ENCODE measurements around the gene CYSTM1. TPM values are rescaled to one million over a fixed set of nuclear protein-coding genes. Genes with fewer than 3 reads are reported as not detected.
A peak's percentile ranks its signal among the peaks of the same experiment; 100 is the strongest.

Gene CYSTM1
- total and polyA plus RNA-seq, 5 donors from 2014 or later: 7.1 to 26.4 (median 13.0) TPM

- Histone ChIP-seq H3K9me3 (ENCODE audit: control insufficient read depth in 2 of 2, low read length in 2 of 2) (no peaks in the 10 kb centered on the region), H3K27ac (ENCODE audit: insufficient read depth, low read length, poor library complexity, severe bottlenecking) (no peak overlapping the region), H3K4me1 (ENCODE audit: control insufficient read depth, insufficient read depth, low read length, poor library complexity, severe bottlenecking) (no peaks in the 10 kb centered on the region), H3K27me3 (ENCODE audit: control insufficient read depth, insufficient read depth, low read length) (no peaks in the 10 kb centered on the region), H3K36me3 (ENCODE audit: control insufficient read depth, insufficient read depth, low read length) (no peaks in the 10 kb centered on the region), H3K4me3 (ENCODE audit: low read depth, low read length) (no peak overlapping the region)
- H3K27me3 Mint-ChIP-seq: no peaks in the 10 kb centered on the region
- H3K4me1 Mint-ChIP-seq: no peaks in the 10 kb centered on the region
- DNase-seq (no peak), ATAC-seq (ENCODE audit: low read depth in 2 of 2) (no peak)
- H3K27ac Mint-ChIP-seq: no peak overlapping the region
- H3K9me3 Mint-ChIP-seq: peaks cover 0 to 3% (median 0%) of the 10 kb centered on the region in 7 donors
- H3K4me3 Mint-ChIP-seq: no peak overlapping the region
- peaks cover 6% of the 10 kb centered on the region for H3K36me3 Mint-ChIP-seq
Observed at GRCh38 chr5:140202078-140202477, 27.1 kb downstream of the CYSTM1 start.

GRCh38 chr5:140202610-140203009, 27.6 kb downstream of the CYSTM1 start:
- Mint-ChIP-seq H3K27ac (no peak overlapping the region), H3K4me1 (peaks cover 0 to under 1% (median under 1%) of the 10 kb centered on the region in 4 donors), H3K9me3 (peaks cover 0 to 3% (median 0%) of the 10 kb centered on the region in 7 donors), H3K27me3 (no peaks in the 10 kb centered on the region), H3K36me3 (peaks cover 4% of the 10 kb centered on the region), H3K4me3 (no peak overlapping the region)
- Histone ChIP-seq H3K27me3 (ENCODE audit: control insufficient read depth, insufficient read depth, low read length) (no peaks in the 10 kb centered on the region), H3K27ac (ENCODE audit: insufficient read depth, low read length, poor library complexity, severe bottlenecking) (no peak overlapping the region), H3K4me1 (ENCODE audit: control insufficient read depth, insufficient read depth, low read length, poor library complexity, severe bottlenecking) (no peaks in the 10 kb centered on the region), H3K9me3 (ENCODE audit: control insufficient read depth in 2 of 2, low read length in 2 of 2) (no peaks in the 10 kb centered on the region), H3K4me3 (ENCODE audit: low read depth, low read length) (no peak overlapping the region), H3K36me3 (ENCODE audit: control insufficient read depth, insufficient read depth, low read length) (no peaks in the 10 kb centered on the region)
- ATAC-seq (ENCODE audit: low read depth in 2 of 2) (no peak), DNase-seq (no peak)

- ATAC-seq (ENCODE audit: low read depth in 2 of 2) (no peak), DNase-seq (no peak)
- Histone ChIP-seq H3K36me3 (ENCODE audit: control insufficient read depth, insufficient read depth, low read length) (no peaks in the 10 kb centered on the region), H3K27me3 (ENCODE audit: control insufficient read depth, insufficient read depth, low read length) (no peaks in the 10 kb centered on the region), H3K4me3 (ENCODE audit: low read depth, low read length) (no peak overlapping the region), H3K9me3 (ENCODE audit: control insufficient read depth in 2 of 2, low read length in 2 of 2) (no peaks in the 10 kb centered on the region), H3K4me1 (ENCODE audit: control insufficient read depth, insufficient read depth, low read length, poor library complexity, severe bottlenecking) (no peaks in the 10 kb centered on the region), H3K27ac (ENCODE audit: insufficient read depth, low read length, poor library complexity, severe bottlenecking) (no peak overlapping the region)
- Mint-ChIP-seq H3K36me3 (peaks cover 3% of the 10 kb centered on the region), H3K4me3 (no peak overlapping the region), H3K9me3 (peaks cover 0 to 4% (median 0%) of the 10 kb centered on the region in 7 donors), H3K27ac (no peak overlapping the region), H3K27me3 (no peaks in the 10 kb centered on the region), H3K4me1 (peaks cover 0 to 6% (median under 1%) of the 10 kb centered on the region in 4 donors)
Observed at GRCh38 chr5:140205216-140205615, 30.2 kb downstream of the CYSTM1 start.

- Mint-ChIP-seq H3K27me3 (no peaks in the 10 kb centered on the region), H3K36me3 (peaks cover 3% of the 10 kb centered on the region), H3K4me3 (no peak overlapping the region), H3K27ac (no peak overlapping the region), H3K9me3 (peaks cover 0 to 4% (median 0%) of the 10 kb centered on the region in 7 donors), H3K4me1 (peaks cover 0 to 6% (median under 1%) of the 10 kb centered on the region in 4 donors)
- no peaks in the 10 kb centered on the region for H3K36me3 ChIP-seq (ENCODE audit: control insufficient read depth, insufficient read depth, low read length)
- H3K9me3 ChIP-seq (ENCODE audit: control insufficient read depth in 2 of 2, low read length in 2 of 2): no peaks in the 10 kb centered on the region
- no peaks in the 10 kb centered on the region for H3K27me3 ChIP-seq (ENCODE audit: control insufficient read depth, insufficient read depth, low read length)
- no peaks in the 10 kb centered on the region for H3K4me1 ChIP-seq (ENCODE audit: control insufficient read depth, insufficient read depth, low read length, poor library complexity, severe bottlenecking)
- H3K27ac ChIP-seq (ENCODE audit: insufficient read depth, low read length, poor library complexity, severe bottlenecking): no peak overlapping the region
- no peak for ATAC-seq (ENCODE audit: low read depth in 2 of 2)
- no peak for DNase-seq
- H3K4me3 ChIP-seq (ENCODE audit: low read depth, low read length): no peak overlapping the region
Observed at GRCh38 chr5:140205952-140206351, 31.0 kb downstream of the CYSTM1 start.

- no peak for ATAC-seq (ENCODE audit: low read depth in 2 of 2)
- Mint-ChIP-seq H3K27me3 (no peaks in the 10 kb centered on the region), H3K4me1 (peaks cover 0 to 6% (median under 1%) of the 10 kb centered on the region in 4 donors), H3K36me3 (peaks cover 3% of the 10 kb centered on the region), H3K27ac (no peak overlapping the region), H3K9me3 (peaks cover 0 to 3% (median 0%) of the 10 kb centered on the region in 7 donors), H3K4me3 (no peak overlapping the region)
- no peak overlapping the region for H3K27ac ChIP-seq (ENCODE audit: insufficient read depth, low read length, poor library complexity, severe bottlenecking)
- DNase-seq: no peak
- no peaks in the 10 kb centered on the region for H3K9me3 ChIP-seq (ENCODE audit: control insufficient read depth in 2 of 2, low read length in 2 of 2)
- no peaks in the 10 kb centered on the region for H3K4me1 ChIP-seq (ENCODE audit: control insufficient read depth, insufficient read depth, low read length, poor library complexity, severe bottlenecking)
- H3K27me3 ChIP-seq (ENCODE audit: control insufficient read depth, insufficient read depth, low read length): no peaks in the 10 kb centered on the region
- H3K4me3 ChIP-seq (ENCODE audit: low read depth, low read length): no peak overlapping the region
- H3K36me3 ChIP-seq (ENCODE audit: control insufficient read depth, insufficient read depth, low read length): no peaks in the 10 kb centered on the region
Observed at GRCh38 chr5:140207250-140207964, 32.4 kb downstream of the CYSTM1 start.

GRCh38 chr5:140208065-140208464, 33.1 kb downstream of the CYSTM1 start:
- Histone ChIP-seq H3K4me1 (ENCODE audit: control insufficient read depth, insufficient read depth, low read length, poor library complexity, severe bottlenecking) (no peaks in the 10 kb centered on the region), H3K9me3 (ENCODE audit: control insufficient read depth in 2 of 2, low read length in 2 of 2) (no peaks in the 10 kb centered on the region), H3K27me3 (ENCODE audit: control insufficient read depth, insufficient read depth, low read length) (no peaks in the 10 kb centered on the region), H3K4me3 (ENCODE audit: low read depth, low read length) (no peak overlapping the region), H3K27ac (ENCODE audit: insufficient read depth, low read length, poor library complexity, severe bottlenecking) (no peak overlapping the region), H3K36me3 (ENCODE audit: control insufficient read depth, insufficient read depth, low read length) (no peaks in the 10 kb centered on the region)
- no peaks in the 10 kb centered on the region for H3K27me3 Mint-ChIP-seq
- peaks cover 0 to 3% (median 0%) of the 10 kb centered on the region in 7 donors for H3K9me3 Mint-ChIP-seq
- no peak overlapping the region for H3K27ac Mint-ChIP-seq
- DNase-seq (no peak), ATAC-seq (ENCODE audit: low read depth in 2 of 2) (no peak)
- peaks cover 0 to 6% (median under 1%) of the 10 kb centered on the region in 4 donors for H3K4me1 Mint-ChIP-seq
- H3K36me3 Mint-ChIP-seq: peaks cover 3% of the 10 kb centered on the region
- no peak overlapping the region for H3K4me3 Mint-ChIP-seq

- no peaks in the 10 kb centered on the region for H3K27me3 ChIP-seq (ENCODE audit: control insufficient read depth, insufficient read depth, low read length)
- H3K27ac ChIP-seq (ENCODE audit: insufficient read depth, low read length, poor library complexity, severe bottlenecking): no peak overlapping the region
- Mint-ChIP-seq H3K27ac (no peak overlapping the region), H3K4me3 (no peak overlapping the region), H3K27me3 (no peaks in the 10 kb centered on the region), H3K9me3 (no peaks in the 10 kb centered on the region), H3K36me3 (no peaks in the 10 kb centered on the region), H3K4me1 (no peaks in the 10 kb centered on the region)
- no peaks in the 10 kb centered on the region for H3K9me3 ChIP-seq (ENCODE audit: control insufficient read depth in 2 of 2, low read length in 2 of 2)
- no peak for DNase-seq
- H3K4me3 ChIP-seq (ENCODE audit: low read depth, low read length): no peak overlapping the region
- no peaks in the 10 kb centered on the region for H3K4me1 ChIP-seq (ENCODE audit: control insufficient read depth, insufficient read depth, low read length, poor library complexity, severe bottlenecking)
- no peak for ATAC-seq (ENCODE audit: low read depth in 2 of 2)
- no peaks in the 10 kb centered on the region for H3K36me3 ChIP-seq (ENCODE audit: control insufficient read depth, insufficient read depth, low read length)
Observed at GRCh38 chr5:140213370-140213983, 38.5 kb downstream of the CYSTM1 start.

DNA sequence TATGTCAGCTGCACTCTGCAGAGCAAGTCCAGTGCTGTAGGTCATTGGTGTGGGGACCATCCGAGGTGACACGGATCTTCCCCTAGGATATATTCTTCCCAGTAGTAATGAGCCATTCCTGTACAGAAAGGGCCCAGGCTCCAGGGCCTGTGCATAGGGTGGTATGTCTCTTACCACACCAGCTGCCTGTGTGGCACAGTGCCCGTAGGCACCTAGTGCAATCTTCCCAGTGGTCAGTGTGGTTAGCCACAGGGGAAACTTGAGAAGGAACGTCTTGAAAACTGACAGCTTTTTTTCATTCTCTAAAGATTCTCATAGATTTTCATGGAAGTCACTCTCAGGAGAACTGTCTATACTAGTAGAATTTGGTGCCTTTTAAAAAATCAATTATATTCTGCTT, 39.8 kb downstream of the CYSTM1 start:
- H3K9me3 Mint-ChIP-seq: no peaks in the 10 kb centered on the region
- H3K4me1 Mint-ChIP-seq: no peaks in the 10 kb centered on the region
- H3K27ac ChIP-seq (ENCODE audit: insufficient read depth, low read length, poor library complexity, severe bottlenecking): no peak overlapping the region
- H3K27me3 ChIP-seq (ENCODE audit: control insufficient read depth, insufficient read depth, low read length): no peaks in the 10 kb centered on the region
- no peak overlapping the region for H3K4me3 Mint-ChIP-seq
- no peaks in the 10 kb centered on the region for H3K27me3 Mint-ChIP-seq
- H3K36me3 Mint-ChIP-seq: no peaks in the 10 kb centered on the region
- DNase-seq (no peak), ATAC-seq (ENCODE audit: low read depth in 2 of 2) (no peak)
- no peaks in the 10 kb centered on the region for H3K9me3 ChIP-seq (ENCODE audit: control insufficient read depth in 2 of 2, low read length in 2 of 2)
- H3K4me3 ChIP-seq (ENCODE audit: low read depth, low read length): no peak overlapping the region
- H3K36me3 ChIP-seq (ENCODE audit: control insufficient read depth, insufficient read depth, low read length): no peaks in the 10 kb centered on the region
- peak overlapping the region in 1 of 3 donors; percentile 22 for H3K27ac Mint-ChIP-seq
- no peaks in the 10 kb centered on the region for H3K4me1 ChIP-seq (ENCODE audit: control insufficient read depth, insufficient read depth, low read length, poor library complexity, severe bottlenecking)

All from CD4-positive, CD25-positive, alpha-beta regulatory T cell (primary cell).